GM18526 (cell line): Measurements from ENCODE around the gene NOC2L.

ENCODE experiments used
- POLR2A ChIP-seq: IDR thresholded peaks from 3 replicates; pipeline ENCODE4 v1.6.1; 2011; ENCODE audit not compliant: insufficient read length; ENCODE audit errors: extremely low read depth

NOC2L gene

GRCh38 chr1:979744-980072 lies 20.7 kb upstream of the NOC2L start:
- TF ChIP-seq POLR2A: no peak

- no peak for TF ChIP-seq POLR2A
These were observed 20.0 kb upstream of the NOC2L start for GRCh38 chr1:978835-979743.

GRCh38 chr1:978069-978834 lies 19.2 kb upstream of the NOC2L start:
- no peak for TF ChIP-seq POLR2A

GRCh38 chr1:975896-976683 lies 17.0 kb upstream of the NOC2L start:
- TF ChIP-seq POLR2A: no peak

GRCh38 chr1:975365-975764 lies 16.3 kb upstream of the NOC2L start:
- TF ChIP-seq POLR2A: no peak

- TF ChIP-seq POLR2A: no peak
These were observed 15.8 kb upstream of the NOC2L start for GRCh38 chr1:974687-975328.

DNA sequence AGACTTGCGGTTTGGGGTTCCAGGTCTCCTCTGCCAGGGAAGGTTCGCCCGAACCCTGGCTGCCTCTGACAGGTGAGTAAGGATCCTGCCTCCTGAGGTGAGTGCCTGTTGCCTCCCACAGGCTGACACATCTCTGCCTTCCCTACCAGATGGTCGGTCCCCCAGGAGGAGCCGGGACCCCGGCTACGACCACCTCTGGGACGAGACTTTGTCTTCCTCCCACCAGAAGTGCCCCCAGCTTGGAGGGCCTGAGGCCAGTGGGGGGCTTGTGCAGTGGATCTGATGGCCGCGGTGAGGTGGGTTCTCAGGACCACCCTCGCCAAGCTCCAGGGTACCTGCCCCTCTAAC lies 15.2 kb upstream of the NOC2L start:
- no peak for TF ChIP-seq POLR2A

- TF ChIP-seq POLR2A: no peak
These were observed 14.6 kb upstream of the NOC2L start for GRCh38 chr1:973459-974292.

- no peak for TF ChIP-seq POLR2A
These were observed 13.8 kb upstream of the NOC2L start for GRCh38 chr1:972726-973458.

GRCh38 chr1:971751-972506 lies 12.9 kb upstream of the NOC2L start:
- TF ChIP-seq POLR2A: no peak

DNA sequence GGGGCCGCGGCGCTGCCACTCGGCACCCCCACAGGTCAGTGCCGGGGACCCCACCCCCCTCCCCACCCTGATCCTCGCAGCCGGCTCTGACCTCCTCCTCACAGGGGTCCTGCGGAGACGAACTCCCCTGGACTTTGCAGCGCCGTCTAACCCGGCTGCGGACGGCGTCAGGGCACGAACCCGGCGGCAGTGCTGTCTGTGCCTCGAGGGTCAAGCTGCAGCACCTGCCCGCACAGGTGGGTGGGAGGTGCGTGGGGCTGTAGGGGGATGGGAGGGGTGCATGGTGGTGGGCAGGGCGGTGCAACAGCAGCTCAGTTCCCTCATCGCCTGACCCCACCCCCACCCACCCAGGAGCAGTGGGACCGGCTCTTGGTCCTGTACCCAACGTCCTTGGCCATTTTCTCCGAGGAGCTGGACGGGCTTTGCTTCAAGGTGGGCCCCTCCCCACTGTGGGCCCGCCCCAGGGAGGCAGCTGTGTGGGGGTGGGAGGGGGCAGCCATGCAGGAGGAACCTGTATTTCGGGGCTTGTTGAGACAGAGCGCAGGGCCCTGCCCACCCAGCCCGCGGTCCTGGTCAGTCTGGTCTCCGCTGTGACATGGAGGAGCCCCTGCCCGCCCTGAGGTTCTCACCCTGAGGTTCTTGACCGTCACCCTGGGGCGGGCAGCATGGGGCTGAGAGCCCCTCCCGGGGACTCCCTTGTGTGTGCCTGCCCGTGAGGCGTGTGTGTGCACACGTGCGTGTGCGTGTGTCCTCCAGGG lies 12.1 kb upstream of the NOC2L start:
- no peak for TF ChIP-seq POLR2A

GRCh38 chr1:970242-970972 lies 11.4 kb upstream of the NOC2L start:
- no peak for TF ChIP-seq POLR2A
